ENCODE measurements around the gene LARGE1. TPM values are rescaled to one million over a fixed set of nuclear protein-coding genes. Genes with fewer than 3 reads are reported as not detected.
"Not testable (repeated sequence)": the region's sequence is repeated elsewhere in the genome, so short reads cannot be mapped to it uniquely, and the experiment has no call there.

The LARGE1 gene
- total RNA-seq, 1 donor from 2014 or later, result 35.7 TPM

DNA sequence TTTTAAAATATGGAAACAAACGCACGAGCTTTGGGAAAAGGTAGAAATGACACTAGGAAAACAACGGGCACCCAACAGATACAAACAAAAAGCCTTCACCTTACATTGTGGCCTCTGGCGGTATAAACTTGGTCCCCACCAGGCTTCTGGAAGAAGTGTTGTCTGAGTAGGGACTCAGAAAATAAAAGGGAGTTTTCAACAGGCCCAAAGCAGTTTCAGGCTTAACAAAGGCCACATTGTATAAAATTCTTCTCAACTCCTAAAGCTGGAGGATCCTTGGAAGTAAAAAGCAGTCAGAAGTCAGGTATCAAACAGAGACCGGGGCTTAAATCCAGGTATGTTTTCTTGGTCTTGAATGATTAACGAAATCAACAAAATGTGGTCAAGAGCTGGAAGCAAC is 61.0 kb downstream of the LARGE1 start:
- no peak overlapping the region for H3K27ac Mint-ChIP-seq
- no peaks in the 10 kb centered on the region for H3K9me3 Mint-ChIP-seq
- no peak overlapping the region for H3K4me3 Mint-ChIP-seq
- DNase-seq (ENCODE audit: low spot score in 2 of 2, unreplicated experiment in 2 of 2), result no peak
- H3K4me1 Mint-ChIP-seq, result peaks cover 5% of the 10 kb centered on the region
- H3K27me3 Mint-ChIP-seq (ENCODE audit: low read depth), result no peaks in the 10 kb centered on the region
- no peaks in the 10 kb centered on the region for H3K36me3 Mint-ChIP-seq
- TF ChIP-seq, protein P1, sequence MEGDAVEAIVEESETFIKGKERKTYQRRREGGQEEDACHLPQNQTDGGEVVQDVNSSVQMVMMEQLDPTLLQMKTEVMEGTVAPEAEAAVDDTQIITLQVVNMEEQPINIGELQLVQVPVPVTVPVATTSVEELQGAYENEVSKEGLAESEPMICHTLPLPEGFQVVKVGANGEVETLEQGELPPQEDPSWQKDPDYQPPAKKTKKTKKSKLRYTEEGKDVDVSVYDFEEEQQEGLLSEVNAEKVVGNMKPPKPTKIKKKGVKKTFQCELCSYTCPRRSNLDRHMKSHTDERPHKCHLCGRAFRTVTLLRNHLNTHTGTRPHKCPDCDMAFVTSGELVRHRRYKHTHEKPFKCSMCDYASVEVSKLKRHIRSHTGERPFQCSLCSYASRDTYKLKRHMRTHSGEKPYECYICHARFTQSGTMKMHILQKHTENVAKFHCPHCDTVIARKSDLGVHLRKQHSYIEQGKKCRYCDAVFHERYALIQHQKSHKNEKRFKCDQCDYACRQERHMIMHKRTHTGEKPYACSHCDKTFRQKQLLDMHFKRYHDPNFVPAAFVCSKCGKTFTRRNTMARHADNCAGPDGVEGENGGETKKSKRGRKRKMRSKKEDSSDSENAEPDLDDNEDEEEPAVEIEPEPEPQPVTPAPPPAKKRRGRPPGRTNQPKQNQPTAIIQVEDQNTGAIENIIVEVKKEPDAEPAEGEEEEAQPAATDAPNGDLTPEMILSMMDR (IDR thresholded peaks at IDR 0.05; ENCODE audit: unreplicated experiment), result no peak

DNA sequence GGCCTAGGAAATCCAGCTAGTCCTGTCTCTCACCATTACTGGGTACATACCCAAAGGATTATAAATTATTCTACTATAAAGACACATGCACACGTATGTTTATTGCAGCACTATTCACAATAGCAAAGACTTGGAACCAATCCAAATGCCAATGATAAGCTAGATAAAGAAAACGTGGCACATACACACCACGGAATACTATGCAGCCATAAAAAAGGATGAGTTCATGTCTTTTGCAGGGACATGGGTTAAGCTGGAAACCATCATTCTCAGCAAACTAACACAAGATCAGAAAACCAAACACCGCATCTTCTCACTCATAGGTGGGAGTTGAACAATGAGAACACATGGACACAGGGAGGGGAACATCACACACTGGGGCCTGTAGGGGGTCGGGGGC is 61.6 kb downstream of the LARGE1 start:
- not testable (repeated sequence) for H3K27ac Mint-ChIP-seq; H3K27me3 Mint-ChIP-seq (ENCODE audit: low read depth); H3K4me3 Mint-ChIP-seq; H3K9me3 Mint-ChIP-seq; DNase-seq (ENCODE audit: low spot score in 2 of 2, unreplicated experiment in 2 of 2); H3K36me3 Mint-ChIP-seq
- H3K4me1 Mint-ChIP-seq, result peaks cover 10% of the 10 kb centered on the region

DNA sequence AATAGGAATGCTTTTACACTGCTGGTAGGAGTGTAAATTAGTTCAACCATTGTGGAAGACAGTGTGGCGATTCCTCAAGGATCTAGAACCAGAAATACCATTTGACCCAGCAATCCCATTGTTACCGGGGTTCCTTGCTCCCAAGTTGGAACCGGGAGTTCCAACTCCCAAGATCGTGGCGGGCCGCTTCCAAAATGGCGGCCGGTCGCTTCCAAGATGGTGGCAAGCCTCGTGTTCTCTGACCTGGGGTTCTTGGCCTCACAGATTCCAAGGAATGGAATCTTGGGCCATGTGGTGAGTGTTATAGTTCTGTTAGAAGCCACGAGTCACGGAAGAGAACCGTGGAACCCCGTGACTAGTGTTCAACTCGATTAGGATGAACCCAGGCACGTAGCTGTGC is 62.5 kb downstream of the LARGE1 start:
- H3K27ac Mint-ChIP-seq; H3K4me3 Mint-ChIP-seq; H3K27me3 Mint-ChIP-seq (ENCODE audit: low read depth); DNase-seq (ENCODE audit: low spot score in 2 of 2, unreplicated experiment in 2 of 2); H3K36me3 Mint-ChIP-seq; H3K9me3 Mint-ChIP-seq: not testable (repeated sequence)
- H3K4me1 Mint-ChIP-seq, result peaks cover 13% of the 10 kb centered on the region

DNA sequence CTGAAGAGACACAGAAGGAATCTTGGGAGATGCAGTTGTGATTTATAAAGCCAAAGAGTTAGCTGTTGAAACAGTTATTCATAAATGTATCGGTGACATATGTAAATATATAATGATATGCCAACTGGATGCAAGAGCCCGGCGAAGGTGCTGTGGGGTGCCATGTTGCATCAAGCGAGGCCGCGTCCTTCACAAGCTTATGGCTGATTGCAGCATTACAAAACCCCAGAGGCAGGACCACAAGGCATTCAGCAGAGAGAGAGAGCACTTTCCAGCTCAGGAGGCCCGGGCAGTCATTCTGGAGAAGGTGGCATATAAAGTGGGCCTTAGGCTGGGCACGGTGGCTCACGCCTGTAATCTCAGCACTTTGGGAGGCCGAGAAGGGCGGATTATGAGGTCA is 65.6 kb downstream of the LARGE1 start:
- H3K9me3 Mint-ChIP-seq, result no peaks in the 10 kb centered on the region
- H3K27ac Mint-ChIP-seq, result peak overlapping the region; percentile 21
- DNase-seq (ENCODE audit: low spot score in 2 of 2, unreplicated experiment in 2 of 2), result no peak
- H3K4me3 Mint-ChIP-seq, result no peak overlapping the region
- peaks cover 39% of the 10 kb centered on the region for H3K4me1 Mint-ChIP-seq
- no peaks in the 10 kb centered on the region for H3K36me3 Mint-ChIP-seq
- H3K27me3 Mint-ChIP-seq (ENCODE audit: low read depth), result no peaks in the 10 kb centered on the region
- TF ChIP-seq, protein P1 (IDR thresholded peaks at IDR 0.05; ENCODE audit: unreplicated experiment), result no peak

DNA sequence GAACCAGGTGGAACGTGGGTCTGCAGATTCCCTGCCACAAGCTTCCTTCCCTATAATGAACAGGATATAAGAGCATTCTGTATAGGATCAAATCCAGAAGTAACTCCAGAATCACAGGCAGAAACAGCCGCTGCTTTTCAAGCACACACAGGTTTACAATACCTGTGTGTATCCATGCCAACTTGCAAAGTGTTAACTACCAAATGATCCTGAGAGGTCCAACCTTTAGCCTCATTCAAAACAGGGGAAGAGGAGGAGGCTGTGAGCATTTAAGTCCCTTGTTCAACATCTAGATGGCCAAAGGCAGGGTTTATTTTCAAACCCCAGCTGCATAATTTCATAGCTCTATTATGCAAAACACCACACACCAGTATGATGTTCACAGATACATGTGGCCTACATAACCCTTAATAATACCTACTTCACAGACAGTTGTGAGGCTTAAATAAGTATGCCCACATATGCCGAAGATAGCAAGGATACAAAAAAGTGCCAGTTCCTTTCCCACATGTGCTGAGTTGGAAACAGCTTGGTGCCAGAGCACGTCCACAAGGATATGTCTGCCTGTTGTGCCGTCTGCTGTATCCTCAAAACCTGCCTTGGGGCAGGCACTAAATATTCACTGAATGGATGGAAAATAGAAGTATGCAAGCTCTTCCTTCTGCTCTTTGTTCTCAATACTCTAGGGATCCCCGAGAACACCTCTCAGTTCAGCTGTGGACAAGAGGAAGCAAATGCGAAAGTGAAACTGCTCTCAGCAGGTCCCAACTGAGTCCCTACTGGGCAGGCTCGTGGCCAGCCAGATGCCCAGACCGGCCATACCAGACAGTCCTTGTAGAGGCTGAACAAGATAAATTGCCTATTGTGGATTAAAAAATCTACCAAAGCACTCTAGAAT is 66.8 kb downstream of the LARGE1 start:
- no peaks in the 10 kb centered on the region for H3K36me3 Mint-ChIP-seq
- peak overlapping the region; percentile 86 for H3K27ac Mint-ChIP-seq
- H3K4me3 Mint-ChIP-seq, result peak overlapping the region; percentile 36
- H3K4me1 Mint-ChIP-seq, result peaks cover 39% of the 10 kb centered on the region
- no peaks in the 10 kb centered on the region for H3K9me3 Mint-ChIP-seq
- no peaks in the 10 kb centered on the region for H3K27me3 Mint-ChIP-seq (ENCODE audit: low read depth)
- no peak for DNase-seq (ENCODE audit: low spot score in 2 of 2, unreplicated experiment in 2 of 2)
- TF ChIP-seq, protein P1 (IDR thresholded peaks at IDR 0.05; ENCODE audit: unreplicated experiment), result no peak

DNA sequence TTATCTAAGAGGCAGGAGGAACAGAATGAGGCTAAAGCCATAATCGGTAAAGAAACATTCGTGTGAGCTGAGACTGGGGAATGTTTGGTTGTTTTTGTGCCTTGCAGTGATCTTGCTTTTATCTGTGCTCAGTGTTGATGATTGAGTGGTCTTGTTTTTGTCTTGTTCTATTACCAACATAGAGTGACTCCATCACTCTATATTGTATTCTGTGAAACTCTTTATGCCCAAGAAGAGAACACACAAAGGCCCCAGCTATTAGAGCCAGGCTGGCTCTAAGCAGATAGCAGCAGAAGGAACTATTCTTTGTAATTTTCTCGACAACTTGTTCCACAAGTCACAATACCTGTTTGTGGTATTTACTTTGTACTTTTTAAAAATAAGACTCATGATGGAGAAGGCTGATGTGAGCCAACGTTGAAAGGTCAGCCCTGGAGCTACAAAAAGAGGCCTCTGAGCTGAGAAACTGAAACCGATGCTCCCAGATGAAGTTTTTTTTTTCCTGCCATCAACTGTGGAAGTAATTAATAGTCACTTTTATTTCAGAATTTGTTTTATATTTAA is 68.4 kb downstream of the LARGE1 start:
- peaks cover 39% of the 10 kb centered on the region for H3K4me1 Mint-ChIP-seq
- no peak overlapping the region for H3K4me3 Mint-ChIP-seq
- H3K9me3 Mint-ChIP-seq, result peaks cover 7% of the 10 kb centered on the region
- TF ChIP-seq, protein P1 (IDR thresholded peaks at IDR 0.05; ENCODE audit: unreplicated experiment), result no peak
- no peak for DNase-seq (ENCODE audit: low spot score in 2 of 2, unreplicated experiment in 2 of 2)
- H3K27ac Mint-ChIP-seq, result peak overlapping the region; percentile 63
- peaks cover 4% of the 10 kb centered on the region for H3K36me3 Mint-ChIP-seq
- no peaks in the 10 kb centered on the region for H3K27me3 Mint-ChIP-seq (ENCODE audit: low read depth)

Data from mesothelial cell of epicardium (in vitro differentiated cells).